Breast epithelium (tissue), 3 donors: ENCODE results near the gene RAB28.

ENCODE experiments used
- CTCF ChIP-seq, 3 donors: fragments of 450-650 bp; IDR thresholded peaks; one replicate each; pipeline ENCODE4 v1.5.1; 2016 to 2017; ENCODE audit warnings: antibody characterized with exemption in 3 of 3, mild to moderate bottlenecking in 3 of 3, moderate library complexity in 3 of 3
- POLR2A ChIP-seq: fragments of 450-650 bp; IDR thresholded peaks from one replicate; pipeline ENCODE4 v1.6.1; 2016; ENCODE audit warnings: antibody characterized with exemption, mild to moderate bottlenecking, moderate library complexity
- POLR2AphosphoS5 ChIP-seq, 3 donors: sonication (generic); formaldehyde crosslinking; IDR thresholded peaks; one replicate each; pipeline ENCODE4 v1.6.1; 2017; ENCODE audit warnings: antibody characterized with exemption in 3 of 3

GRCh38 chr4:13323921-13324320 lies 160.2 kb downstream of the RAB28 start:
- no peak for TF ChIP-seq CTCF (IDR thresholded peaks at IDR 0.05)
- no peak for TF ChIP-seq POLR2A
- TF ChIP-seq POLR2AphosphoS5 (IDR thresholded peaks at IDR 0.05): no peak
